ENCODE measurements around the gene TRIM37.
"Not testable (repeated sequence)": the region's sequence is repeated elsewhere in the genome, so short reads cannot be mapped to it uniquely, and the experiment has no call there.

TRIM37 gene

GRCh38 chr17:59106463-59107305, at the start of gene TRIM37:
Gene TRIM37, minus strand, starts transcription at chr17:59106880. Its CDS starts 419 bp downstream, at chr17:59106461.
- Mint-ChIP-seq H3K27me3 (no peaks in the 10 kb centered on the region), H3K36me3 (no peaks in the 10 kb centered on the region), H3K27ac (peak within 1 kb of the TSS; percentile 88), H3K4me3 (peak within 1 kb of the TSS; percentile 97), H3K4me1 (ENCODE audit: low read depth) (peaks cover 28% of the 10 kb centered on the region), H3K9me3 (ENCODE audit: low read depth) (no peaks in the 10 kb centered on the region)

GRCh38 chr17:59155439-59156177, 48.9 kb upstream of the TRIM37 start, which contains the start of gene PRR11:
Gene PRR11, plus strand, starts transcription at chr17:59155746. Its CDS starts 14,007 bp downstream, at chr17:59169753.
- Mint-ChIP-seq H3K27me3 (no peaks in the 10 kb centered on the region), H3K27ac (no peak within 1 kb of the TSS), H3K4me3 (no peak within 1 kb of the TSS), H3K9me3 (ENCODE audit: low read depth) (no peaks in the 10 kb centered on the region), H3K4me1 (ENCODE audit: low read depth) (peaks cover 21% of the 10 kb centered on the region), H3K36me3 (no peaks in the 10 kb centered on the region)

GRCh38 chr17:59154721-59155438, 48.2 kb upstream of the TRIM37 start, which contains the start of gene SKA2:
Gene SKA2, minus strand, starts transcription at chr17:59155186. Its CDS starts 23 bp downstream, at chr17:59155163.
- Mint-ChIP-seq H3K9me3 (ENCODE audit: low read depth) (no peaks in the 10 kb centered on the region), H3K27me3 (no peaks in the 10 kb centered on the region), H3K4me3 (no peak within 1 kb of the TSS), H3K4me1 (ENCODE audit: low read depth) (peaks cover 21% of the 10 kb centered on the region), H3K27ac (no peak within 1 kb of the TSS), H3K36me3 (no peaks in the 10 kb centered on the region)

- H3K9me3 Mint-ChIP-seq (ENCODE audit: low read depth), result no peaks in the 10 kb centered on the region
- no peaks in the 10 kb centered on the region for H3K27me3 Mint-ChIP-seq
- H3K4me3 Mint-ChIP-seq, result no peak overlapping the region
- peaks cover 23% of the 10 kb centered on the region for H3K4me1 Mint-ChIP-seq (ENCODE audit: low read depth)
- no peaks in the 10 kb centered on the region for H3K36me3 Mint-ChIP-seq
- no peak overlapping the region for H3K27ac Mint-ChIP-seq
These were observed 47.6 kb upstream of the TRIM37 start for GRCh38 chr17:59154292-59154720.

GRCh38 chr17:59152925-59153324, 46.2 kb upstream of the TRIM37 start:
- Mint-ChIP-seq H3K36me3 (no peaks in the 10 kb centered on the region), H3K27me3 (no peaks in the 10 kb centered on the region), H3K4me3 (no peak overlapping the region), H3K9me3 (ENCODE audit: low read depth) (no peaks in the 10 kb centered on the region), H3K4me1 (ENCODE audit: low read depth) (peaks cover 25% of the 10 kb centered on the region), H3K27ac (no peak overlapping the region)

GRCh38 chr17:59151591-59151990, 44.9 kb upstream of the TRIM37 start:
- H3K4me3 Mint-ChIP-seq, result peak overlapping the region; percentile 30
- no peaks in the 10 kb centered on the region for H3K36me3 Mint-ChIP-seq
- H3K9me3 Mint-ChIP-seq (ENCODE audit: low read depth), result no peaks in the 10 kb centered on the region
- no peak overlapping the region for H3K27ac Mint-ChIP-seq
- H3K4me1 Mint-ChIP-seq (ENCODE audit: low read depth), result peaks cover 27% of the 10 kb centered on the region
- H3K27me3 Mint-ChIP-seq, result no peaks in the 10 kb centered on the region

- Mint-ChIP-seq H3K9me3 (ENCODE audit: low read depth) (no peaks in the 10 kb centered on the region), H3K27ac (no peak overlapping the region), H3K4me1 (ENCODE audit: low read depth) (peaks cover 27% of the 10 kb centered on the region), H3K27me3 (no peaks in the 10 kb centered on the region), H3K4me3 (no peak overlapping the region), H3K36me3 (no peaks in the 10 kb centered on the region)
These were observed 44.3 kb upstream of the TRIM37 start for GRCh38 chr17:59151006-59151405.

- Mint-ChIP-seq H3K4me3 (no peak overlapping the region), H3K4me1 (ENCODE audit: low read depth) (peaks cover 28% of the 10 kb centered on the region), H3K27ac (no peak overlapping the region), H3K27me3 (no peaks in the 10 kb centered on the region), H3K36me3 (no peaks in the 10 kb centered on the region), H3K9me3 (ENCODE audit: low read depth) (no peaks in the 10 kb centered on the region)
These were observed 43.3 kb upstream of the TRIM37 start for GRCh38 chr17:59149841-59150511.

GRCh38 chr17:59149051-59149450, 42.4 kb upstream of the TRIM37 start:
- no peak overlapping the region for H3K27ac Mint-ChIP-seq

GRCh38 chr17:59145571-59146096, 39.0 kb upstream of the TRIM37 start:
- no peaks in the 10 kb centered on the region for H3K36me3 Mint-ChIP-seq
- no peaks in the 10 kb centered on the region for H3K9me3 Mint-ChIP-seq (ENCODE audit: low read depth)
- no peaks in the 10 kb centered on the region for H3K27me3 Mint-ChIP-seq
- H3K27ac Mint-ChIP-seq, result no peak overlapping the region
- H3K4me1 Mint-ChIP-seq (ENCODE audit: low read depth), result peaks cover 11% of the 10 kb centered on the region
- no peak overlapping the region for H3K4me3 Mint-ChIP-seq

More at GRCh38 chr17:59149051-59149450, 42.4 kb upstream of the TRIM37 start:
- Mint-ChIP-seq H3K4me1 (ENCODE audit: low read depth) (peaks cover 25% of the 10 kb centered on the region), H3K36me3 (no peaks in the 10 kb centered on the region), H3K27me3 (no peaks in the 10 kb centered on the region), H3K9me3 (ENCODE audit: low read depth) (no peaks in the 10 kb centered on the region), H3K4me3 (no peak overlapping the region)

- peaks cover 5% of the 10 kb centered on the region for H3K4me1 Mint-ChIP-seq (ENCODE audit: low read depth)
These were observed 35.2 kb upstream of the TRIM37 start for GRCh38 chr17:59141860-59142259.

GRCh38 chr17:59139939-59140338, 33.3 kb upstream of the TRIM37 start:
- Mint-ChIP-seq H3K9me3 (ENCODE audit: low read depth) (no peaks in the 10 kb centered on the region), H3K4me1 (ENCODE audit: low read depth) (peaks cover 6% of the 10 kb centered on the region), H3K36me3 (no peaks in the 10 kb centered on the region), H3K27ac (no peak overlapping the region), H3K27me3 (no peaks in the 10 kb centered on the region), H3K4me3 (no peak overlapping the region)

More at GRCh38 chr17:59141860-59142259, 35.2 kb upstream of the TRIM37 start:
- H3K4me3 Mint-ChIP-seq, result no peak overlapping the region
- no peak overlapping the region for H3K27ac Mint-ChIP-seq
- no peaks in the 10 kb centered on the region for H3K9me3 Mint-ChIP-seq (ENCODE audit: low read depth)
- H3K27me3 Mint-ChIP-seq, result no peaks in the 10 kb centered on the region
- no peaks in the 10 kb centered on the region for H3K36me3 Mint-ChIP-seq

GRCh38 chr17:59138339-59138738, 31.7 kb upstream of the TRIM37 start:
- H3K27ac Mint-ChIP-seq; H3K27me3 Mint-ChIP-seq; H3K4me1 Mint-ChIP-seq (ENCODE audit: low read depth); H3K4me3 Mint-ChIP-seq; H3K9me3 Mint-ChIP-seq (ENCODE audit: low read depth); H3K36me3 Mint-ChIP-seq: not testable (repeated sequence)

GRCh38 chr17:59131131-59131530, 24.5 kb upstream of the TRIM37 start:
- no peak overlapping the region for H3K4me3 Mint-ChIP-seq
- no peaks in the 10 kb centered on the region for H3K9me3 Mint-ChIP-seq (ENCODE audit: low read depth)
- H3K4me1 Mint-ChIP-seq (ENCODE audit: low read depth), result peaks cover 2% of the 10 kb centered on the region
- no peak overlapping the region for H3K27ac Mint-ChIP-seq
- H3K27me3 Mint-ChIP-seq, result no peaks in the 10 kb centered on the region
- peaks cover 3% of the 10 kb centered on the region for H3K36me3 Mint-ChIP-seq

Measured in activated naive CD8-positive, alpha-beta T cell (primary cell).